ENCODE data around the gene TRAPPC1. TPM values are rescaled to one million over a fixed set of nuclear protein-coding genes. Genes with fewer than 3 reads are reported as not detected.

The TRAPPC1 gene
- total RNA-seq, 1 donor from 2014 or later = 184 TPM

- Histone ChIP-seq H3K79me2 (ENCODE audit: insufficient read depth, low read length) (no peaks in the 10 kb centered on the region), H3K36me3 (ENCODE audit: insufficient read depth, low read length) (peaks cover 24% of the 10 kb centered on the region), H3K4me2 (ENCODE audit: low read length) (no peak overlapping the region), H3K27ac (ENCODE audit: low read depth, low read length) (no peak overlapping the region), H3K4me1 (ENCODE audit: insufficient read depth, low read length) (no peaks in the 10 kb centered on the region), H3K4me3 (ENCODE audit: insufficient read depth, low read depth, low read length) (no peak overlapping the region), H3K9ac (ENCODE audit: low read length) (no peak overlapping the region), H2AFZ (ENCODE audit: low read depth, low read length) (no peak overlapping the region), H4K20me1 (ENCODE audit: insufficient read depth, low read length) (no peaks in the 10 kb centered on the region), H3K9me3 (ENCODE audit: insufficient read depth, low read depth, low read length) (no peaks in the 10 kb centered on the region), H3K27me3 (ENCODE audit: insufficient read depth, low read length) (no peaks in the 10 kb centered on the region)
- TF ChIP-seq EZH2 (IDR thresholded peaks at IDR 0.05; ENCODE audit: insufficient read depth, low read length) = no peak
- no peak for TF ChIP-seq CTCF (IDR thresholded peaks at IDR 0.05; ENCODE audit: insufficient read depth, low read depth, low read length)
- no peak overlapping the region for H3K4me3 Mint-ChIP-seq (ENCODE audit: unreplicated experiment)
- DNase-seq (ENCODE audit: low read depth) (no peak), FAIRE-seq (no peak)
- H3K4me1 Mint-ChIP-seq (ENCODE audit: low read depth, unreplicated experiment) = peaks cover 6% of the 10 kb centered on the region
- H3K27me3 Mint-ChIP-seq (ENCODE audit: low read depth, unreplicated experiment) = no peaks in the 10 kb centered on the region
- H3K9me3 Mint-ChIP-seq (ENCODE audit: unreplicated experiment) = peaks cover 2% of the 10 kb centered on the region
- H3K36me3 Mint-ChIP-seq (ENCODE audit: low read depth, unreplicated experiment) = peaks cover 16% of the 10 kb centered on the region
- no peak overlapping the region for H3K27ac Mint-ChIP-seq (ENCODE audit: unreplicated experiment)
Observed at GRCh38 chr17:7951143-7951792, 19.5 kb upstream of the TRAPPC1 start.

- no peaks in the 10 kb centered on the region for H3K9me3 ChIP-seq (ENCODE audit: insufficient read depth, low read depth, low read length)
Observed at GRCh38 chr17:7950578-7950977, 18.8 kb upstream of the TRAPPC1 start.

More at GRCh38 chr17:7950578-7950977, 18.8 kb upstream of the TRAPPC1 start:
- H3K9ac ChIP-seq (ENCODE audit: low read length) = no peak overlapping the region
- H4K20me1 ChIP-seq (ENCODE audit: insufficient read depth, low read length) = no peaks in the 10 kb centered on the region
- no peaks in the 10 kb centered on the region for H3K79me2 ChIP-seq (ENCODE audit: insufficient read depth, low read length)
- TF ChIP-seq CTCF (IDR thresholded peaks at IDR 0.05; ENCODE audit: insufficient read depth, low read depth, low read length) = no peak
- no peak for TF ChIP-seq EZH2 (IDR thresholded peaks at IDR 0.05; ENCODE audit: insufficient read depth, low read length)
- no peaks in the 10 kb centered on the region for H3K27me3 ChIP-seq (ENCODE audit: insufficient read depth, low read length)
- no peak overlapping the region for H3K27ac ChIP-seq (ENCODE audit: low read depth, low read length)
- no peak overlapping the region for H3K4me3 ChIP-seq (ENCODE audit: insufficient read depth, low read depth, low read length)
- H3K36me3 ChIP-seq (ENCODE audit: insufficient read depth, low read length) = peaks cover 30% of the 10 kb centered on the region
- H3K4me1 ChIP-seq (ENCODE audit: insufficient read depth, low read length) = no peaks in the 10 kb centered on the region
- H3K27me3 Mint-ChIP-seq (ENCODE audit: low read depth, unreplicated experiment) = no peaks in the 10 kb centered on the region
- H3K4me3 Mint-ChIP-seq (ENCODE audit: unreplicated experiment) = no peak overlapping the region
- no peak for FAIRE-seq
- H3K36me3 Mint-ChIP-seq (ENCODE audit: low read depth, unreplicated experiment) = peaks cover 19% of the 10 kb centered on the region
- H3K27ac Mint-ChIP-seq (ENCODE audit: unreplicated experiment) = no peak overlapping the region
- no peak for DNase-seq (ENCODE audit: low read depth)
- H3K4me2 ChIP-seq (ENCODE audit: low read length) = no peak overlapping the region
- no peak overlapping the region for H2AFZ ChIP-seq (ENCODE audit: low read depth, low read length)
- H3K4me1 Mint-ChIP-seq (ENCODE audit: low read depth, unreplicated experiment) = peaks cover 6% of the 10 kb centered on the region
- H3K9me3 Mint-ChIP-seq (ENCODE audit: unreplicated experiment) = peaks cover 2% of the 10 kb centered on the region

Data from astrocyte (in vitro differentiated cells and primary cell).